Ascending aorta (tissue), 2 donors: ENCODE data around the gene MAP4K5. TPM values are rescaled to one million over a fixed set of nuclear protein-coding genes. Genes with fewer than 3 reads are reported as not detected.
"Not testable (repeated sequence)": the region's sequence is repeated elsewhere in the genome, so short reads cannot be mapped to it uniquely, and the experiment has no call there.

Source experiments
- DNase-seq, 2 donors: peaks; one replicate each; pipeline ENCODE4 v3.0.0-alpha.2; 2019; ENCODE audit warnings: low spot score in 2 of 2
- H3K27ac ChIP-seq, 2 donors: fragments of 200-600 bp; sonication (generic); one replicate each; pipeline ENCODE4 v1.5.1; 2016 to 2017; ENCODE audit warnings: mild to moderate bottlenecking in 1 of 2
- H3K27me3 ChIP-seq: fragments of 200-600 bp; sonication (generic); one replicate; pipeline ENCODE4 v1.5.1; 2017
- H3K36me3 ChIP-seq, 2 donors: fragments of 200-600 bp; sonication (generic); one replicate each; pipeline ENCODE4 v1.5.1; 2016
- H3K4me1 ChIP-seq, 2 donors: fragments of 200-600 bp; sonication (generic); one replicate each; pipeline ENCODE4 v1.5.1; 2016 to 2017; ENCODE audit warnings: mild to moderate bottlenecking in 1 of 2
- H3K4me3 ChIP-seq, 2 donors: fragments of 200-600 bp; sonication (generic); one replicate each; pipeline ENCODE4 v1.5.1; 2016 to 2017; ENCODE audit warnings: mild to moderate bottlenecking in 1 of 2
- H3K9me3 ChIP-seq, 2 donors: fragments of 200-600 bp; sonication (generic); one replicate each; pipeline ENCODE4 v1.5.1; 2016
- intact Hi-C: fragments of 100-400 bp; cut with DNase I; formaldehyde crosslinking; loops from one replicate; pipeline ENCODE4 v1.15.1; 2023
- total RNA-seq: library from RNA; depleted of rRNA; stranded (reverse); fragments of >200 nt; gene quantifications from one replicate; pipeline ENCODE4 v1.1.0, GENCODE V29; 2016
- TF ChIP-seq, protein P1 (sequence below), 3 experiments: fragments of 200-600 bp in 2 of 3; fragments of 450-650 bp in 1 of 3; sonication (generic) in 2 of 3; IDR thresholded peaks; one replicate each; pipeline ENCODE4 v1.5.1; 2016 to 2019; ENCODE audit warnings: antibody characterized with exemption in 3 of 3, mild to moderate bottlenecking in 1 of 3, moderate library complexity in 1 of 3

The MAP4K5 gene
- total RNA-seq, 1 donor from 2014 or later, result 249 TPM

GRCh38 chr14:50550294-50550693 lies 17.9 kb upstream of the MAP4K5 start:
- no peaks in the 10 kb centered on the region for H3K27me3 ChIP-seq
- intact Hi-C loops, result no loop called here
- DNase-seq, result no peak
- no peak overlapping the region for H3K27ac ChIP-seq
- H3K4me3 ChIP-seq, result no peak overlapping the region
- H3K4me1 ChIP-seq, result no peaks in the 10 kb centered on the region
- TF ChIP-seq, protein P1, sequence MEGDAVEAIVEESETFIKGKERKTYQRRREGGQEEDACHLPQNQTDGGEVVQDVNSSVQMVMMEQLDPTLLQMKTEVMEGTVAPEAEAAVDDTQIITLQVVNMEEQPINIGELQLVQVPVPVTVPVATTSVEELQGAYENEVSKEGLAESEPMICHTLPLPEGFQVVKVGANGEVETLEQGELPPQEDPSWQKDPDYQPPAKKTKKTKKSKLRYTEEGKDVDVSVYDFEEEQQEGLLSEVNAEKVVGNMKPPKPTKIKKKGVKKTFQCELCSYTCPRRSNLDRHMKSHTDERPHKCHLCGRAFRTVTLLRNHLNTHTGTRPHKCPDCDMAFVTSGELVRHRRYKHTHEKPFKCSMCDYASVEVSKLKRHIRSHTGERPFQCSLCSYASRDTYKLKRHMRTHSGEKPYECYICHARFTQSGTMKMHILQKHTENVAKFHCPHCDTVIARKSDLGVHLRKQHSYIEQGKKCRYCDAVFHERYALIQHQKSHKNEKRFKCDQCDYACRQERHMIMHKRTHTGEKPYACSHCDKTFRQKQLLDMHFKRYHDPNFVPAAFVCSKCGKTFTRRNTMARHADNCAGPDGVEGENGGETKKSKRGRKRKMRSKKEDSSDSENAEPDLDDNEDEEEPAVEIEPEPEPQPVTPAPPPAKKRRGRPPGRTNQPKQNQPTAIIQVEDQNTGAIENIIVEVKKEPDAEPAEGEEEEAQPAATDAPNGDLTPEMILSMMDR (IDR thresholded peaks at IDR 0.05), result no peak
- H3K36me3 ChIP-seq, result no peaks in the 10 kb centered on the region
- no peaks in the 10 kb centered on the region for H3K9me3 ChIP-seq

GRCh38 chr14:50545618-50546017 lies 13.2 kb upstream of the MAP4K5 start:
- intact Hi-C loops, result no loop called here

DNA sequence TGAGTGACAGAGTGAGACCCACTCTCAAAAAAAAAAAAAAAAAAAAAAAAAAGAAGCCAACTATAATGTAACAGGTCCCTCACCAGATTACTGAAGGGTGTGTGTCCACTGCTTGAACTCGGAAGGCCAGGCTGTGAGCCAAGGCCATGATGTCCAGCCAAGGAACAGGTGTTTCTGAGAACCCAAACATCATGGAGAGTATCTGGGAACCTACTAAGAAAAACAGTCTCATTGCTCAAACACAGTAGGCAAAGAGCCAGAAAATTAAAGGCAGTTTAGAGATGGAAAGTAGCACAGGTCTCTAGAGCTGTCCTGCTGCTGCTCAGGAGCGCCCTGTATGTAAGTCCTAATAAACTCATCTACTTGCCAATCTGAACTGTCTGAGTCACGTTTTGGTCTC lies 12.5 kb upstream of the MAP4K5 start:
- no peaks in the 10 kb centered on the region for H3K4me1 ChIP-seq
- H3K27ac ChIP-seq, result no peak overlapping the region
- DNase-seq, result no peak
- no peaks in the 10 kb centered on the region for H3K9me3 ChIP-seq
- no peak overlapping the region for H3K4me3 ChIP-seq
- intact Hi-C loops, result loop anchor here (5.0 kb wide), 1 partner anchor 227 kb away; no protein-coding TSS in a partner anchor
- no peaks in the 10 kb centered on the region for H3K27me3 ChIP-seq
- no peaks in the 10 kb centered on the region for H3K36me3 ChIP-seq
- TF ChIP-seq, protein P1 (IDR thresholded peaks at IDR 0.05), result no peak

More at GRCh38 chr14:50545618-50546017, 13.2 kb upstream of the MAP4K5 start:
- no peak for DNase-seq
- no peak overlapping the region for H3K27ac ChIP-seq
- H3K4me1 ChIP-seq, result no peaks in the 10 kb centered on the region
- no peak overlapping the region for H3K4me3 ChIP-seq
- TF ChIP-seq, protein P1 (IDR thresholded peaks at IDR 0.05), result no peak
- no peaks in the 10 kb centered on the region for H3K9me3 ChIP-seq
- no peaks in the 10 kb centered on the region for H3K36me3 ChIP-seq
- no peaks in the 10 kb centered on the region for H3K27me3 ChIP-seq

- TF ChIP-seq, protein P1 (IDR thresholded peaks at IDR 0.05), result peak; percentile 41 to 61 (median 51)
- Histone ChIP-seq H3K4me1 (no peaks in the 10 kb centered on the region), H3K27ac (no peak overlapping the region), H3K36me3 (no peaks in the 10 kb centered on the region), H3K27me3 (no peaks in the 10 kb centered on the region), H3K9me3 (no peaks in the 10 kb centered on the region), H3K4me3 (no peak overlapping the region)
- intact Hi-C loops, result loop anchor here (2.0 to 5.0 kb wide), 2 partner anchors 18 to 229 kb away; partner anchors contain the start of gene ATL1
- DNase-seq, result no peak
Measured at GRCh38 chr14:50542941-50543418, 10.6 kb upstream of the MAP4K5 start.

DNA sequence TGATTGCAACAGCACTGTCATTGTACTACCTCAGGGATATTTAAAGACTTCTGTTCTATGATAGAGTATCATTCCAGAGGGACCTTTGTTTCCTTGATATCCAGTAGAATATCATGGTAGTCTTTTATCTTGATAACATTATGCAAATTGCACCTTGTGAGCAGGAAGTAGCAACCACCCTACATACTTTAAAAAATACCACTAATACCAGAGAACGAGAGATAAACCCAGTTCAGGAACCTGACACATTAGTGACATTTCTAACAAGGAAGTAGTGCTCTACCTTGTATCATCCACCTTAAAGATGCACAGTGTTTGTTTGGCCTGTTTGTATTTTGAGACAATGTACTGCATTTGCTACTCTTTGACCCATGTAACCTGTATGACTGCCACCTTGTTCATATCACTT lies 8.8 kb upstream of the MAP4K5 start:
- DNase-seq, result no peak
- no peaks in the 10 kb centered on the region for H3K36me3 ChIP-seq
- H3K4me1 ChIP-seq, result no peaks in the 10 kb centered on the region
- H3K9me3 ChIP-seq, result no peaks in the 10 kb centered on the region
- H3K27ac ChIP-seq, result no peak overlapping the region
- intact Hi-C loops, result loop anchor here (5.0 kb wide), 1 partner anchor 231 kb away; no protein-coding TSS in a partner anchor
- no peaks in the 10 kb centered on the region for H3K27me3 ChIP-seq
- H3K4me3 ChIP-seq, result no peak overlapping the region
- TF ChIP-seq, protein P1 (IDR thresholded peaks at IDR 0.05), result no peak

- Histone ChIP-seq H3K27me3 (no peaks in the 10 kb centered on the region), H3K36me3 (no peaks in the 10 kb centered on the region), H3K4me1 (no peaks in the 10 kb centered on the region), H3K9me3 (no peaks in the 10 kb centered on the region), H3K4me3 (no peak overlapping the region), H3K27ac (no peak overlapping the region)
- TF ChIP-seq, protein P1 (IDR thresholded peaks at IDR 0.05), result no peak
- DNase-seq, result no peak
- intact Hi-C loops, result no loop called here
Measured at GRCh38 chr14:50539051-50539450, 6.7 kb upstream of the MAP4K5 start.

DNA sequence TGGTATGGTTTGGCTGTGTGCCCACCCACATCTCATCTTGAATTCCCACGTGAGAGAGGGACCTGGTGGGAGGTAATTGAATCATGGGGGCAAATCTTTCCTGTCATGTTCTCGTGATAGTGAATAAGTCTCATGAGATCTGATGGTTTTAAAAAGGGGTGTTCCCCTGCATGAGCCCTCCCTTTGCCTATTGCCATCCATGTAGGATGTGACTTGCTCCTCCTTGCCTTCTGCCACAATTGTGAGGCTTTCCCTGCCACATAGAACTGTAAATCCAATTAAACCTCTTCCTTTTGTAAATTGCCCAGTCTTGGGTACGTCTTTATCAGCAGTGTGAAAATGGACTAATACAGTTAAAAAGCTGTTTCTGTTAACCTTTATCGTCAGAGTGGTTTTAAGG lies 5.7 kb upstream of the MAP4K5 start:
- H3K27ac ChIP-seq, H3K9me3 ChIP-seq, H3K4me1 ChIP-seq, intact Hi-C loops, DNase-seq, H3K4me3 ChIP-seq, H3K36me3 ChIP-seq, H3K27me3 ChIP-seq: not testable (repeated sequence)
